Neuronal stem cell (in vitro differentiated cells): ENCODE data around the gene USP44. TPM values are rescaled to one million over a fixed set of nuclear protein-coding genes. Genes with fewer than 3 reads are reported as not detected.
A peak's percentile ranks its signal among the peaks of the same experiment; 100 is the strongest.

Experiments used
- DNase-seq: peaks from one replicate; pipeline ENCODE4 v3.0.0-alpha.2; 2013; ENCODE audit warnings: low spot score
- H2AFZ ChIP-seq: one replicate; pipeline ENCODE4 v1.6.1; 2013; ENCODE audit warnings: mild to moderate bottlenecking, low read length, inconsistent platforms
- H2AK5ac ChIP-seq: 2 replicates; pipeline ENCODE4 v1.6.1; 2013; ENCODE audit warnings: low read depth, mild to moderate bottlenecking, inconsistent platforms, low read length, moderate library complexity, mixed read lengths
- H2BK120ac ChIP-seq: 2 replicates; pipeline ENCODE4 v1.6.1; 2013; ENCODE audit warnings: low read depth, mild to moderate bottlenecking, inconsistent platforms, low read length, moderate library complexity, mixed read lengths
- H2BK12ac ChIP-seq: one replicate; pipeline ENCODE4 v1.6.1; 2013; ENCODE audit warnings: low read length, inconsistent platforms
- H2BK15ac ChIP-seq: 2 replicates; pipeline ENCODE4 v1.6.1; 2013; ENCODE audit warnings: mild to moderate bottlenecking, low read length, inconsistent platforms, mixed read lengths
- H2BK5ac ChIP-seq: one replicate; pipeline ENCODE4 v1.6.1; 2013; ENCODE audit warnings: inconsistent platforms, mild to moderate bottlenecking, low read length, moderate library complexity
- H3K14ac ChIP-seq: one replicate; pipeline ENCODE4 v1.6.1; 2013; ENCODE audit warnings: low read length, inconsistent platforms
- H3K18ac ChIP-seq: 2 replicates; pipeline ENCODE4 v1.6.1; 2013; ENCODE audit warnings: low read length, inconsistent platforms
- H3K23ac ChIP-seq: 2 replicates; pipeline ENCODE4 v1.6.1; 2013; ENCODE audit warnings: low read depth, mild to moderate bottlenecking, mixed read lengths, low read length, inconsistent platforms; ENCODE audit not compliant: poor library complexity
- H3K27ac ChIP-seq: replicated peaks from 3 replicates; pipeline ENCODE4 v1.5.1; 2013; ENCODE audit warnings: low read length, inconsistent platforms
- H3K27me3 ChIP-seq, 3 experiments: 2 replicates each; pipeline ENCODE4 v1.6.1; 2013; ENCODE audit warnings: low read length in 3 of 3, mild to moderate bottlenecking in 2 of 3, inconsistent platforms in 1 of 3, low read depth in 1 of 3, mixed read lengths in 1 of 3, moderate library complexity in 1 of 3; ENCODE audit not compliant: control insufficient read depth in 3 of 3, insufficient read depth in 3 of 3
- H3K36me3 ChIP-seq, 2 donors: replicated peaks in 1 of 2; 2 replicates each; pipeline ENCODE4 v1.6.1; 2013; ENCODE audit warnings: low read length in 2 of 2; ENCODE audit not compliant: control insufficient read depth in 2 of 2, insufficient read depth in 2 of 2
- H3K4ac ChIP-seq: 2 replicates; pipeline ENCODE4 v1.6.1; 2013; ENCODE audit warnings: inconsistent platforms, mild to moderate bottlenecking, low read length, moderate library complexity
- H3K4me1 ChIP-seq, 2 donors: 1 replicate in 1 of 2; 2 replicates in 1 of 2; pipeline ENCODE4 v1.6.1; 2013; ENCODE audit warnings: low read length in 2 of 2, low read depth in 1 of 2; ENCODE audit not compliant: control insufficient read depth in 2 of 2, insufficient read depth in 1 of 2
- H3K4me2 ChIP-seq: one replicate; pipeline ENCODE4 v1.6.1; 2013; ENCODE audit warnings: mild to moderate bottlenecking, low read length, inconsistent platforms; ENCODE audit not compliant: insufficient read depth, poor library complexity, severe bottlenecking
- H3K4me3 ChIP-seq, 2 donors: 2 replicates each; pipeline ENCODE4 v1.5.1; 2013; ENCODE audit warnings: low read length in 2 of 2, mild to moderate bottlenecking in 2 of 2, inconsistent platforms in 1 of 2, moderate library complexity in 1 of 2
- H3K79me1 ChIP-seq: one replicate; pipeline ENCODE4 v1.6.1; 2013; ENCODE audit warnings: low read depth, mild to moderate bottlenecking, inconsistent platforms, low read length, moderate library complexity
- H3K9ac ChIP-seq: one replicate; pipeline ENCODE4 v1.6.1; 2013; ENCODE audit warnings: mild to moderate bottlenecking, low read depth, low read length, inconsistent platforms; ENCODE audit not compliant: poor library complexity
- H3K9me3 ChIP-seq, 2 donors: replicated peaks in 1 of 2; 2 replicates each; pipeline versions ENCODE3 to v1.6.1; 2013; ENCODE audit warnings: low read length in 2 of 2, mild to moderate bottlenecking in 2 of 2, inconsistent platforms in 1 of 2, low read depth in 1 of 2, mixed read lengths in 1 of 2, moderate library complexity in 1 of 2; ENCODE audit not compliant: control insufficient read depth in 2 of 2, insufficient read depth in 1 of 2
- H4K8ac ChIP-seq: one replicate; pipeline ENCODE4 v1.6.1; 2013; ENCODE audit warnings: low read depth, mild to moderate bottlenecking, inconsistent platforms, low read length, moderate library complexity
- H4K91ac ChIP-seq: one replicate; pipeline ENCODE4 v1.6.1; 2013; ENCODE audit warnings: low read length, low read depth, mild to moderate bottlenecking, inconsistent platforms; ENCODE audit not compliant: poor library complexity
- WGBS, 2 donors: extraction: QIAGEN DNeasy Blood & Tissue Kit; methylation state at CpG; one replicate each; pipeline ENCODE4 v1.1.7; 2013; ENCODE audit warnings: missing lambda C conversion rate in 2 of 2, mixed read lengths in 1 of 2; ENCODE audit not compliant: insufficient read length in 2 of 2, insufficient replicate concordance in 1 of 2; ENCODE audit errors: extremely low coverage in 2 of 2; 5-methylcytosine and 5-hydroxymethylcytosine counted together
- polyA plus RNA-seq, 2 experiments: library from polyadenylated mRNA; stranded (reverse); fragments of 200-250 nt; gene quantifications; one replicate each; pipeline ENCODE4 v1.2.3, GENCODE V29; 2013

USP44 gene
- polyA plus RNA-seq (2013, experiment 1 of 2) = 74.0 TPM
- polyA plus RNA-seq (2013, experiment 2 of 2) = 77.3 TPM

GRCh38 chr12:95551305-95551704 lies at the start of gene USP44:
TSS of gene USP44 (minus strand) at chr12:95551476. CDS start at chr12:95534256, 17,220 bp downstream.
- Histone ChIP-seq H2AK5ac (no peak within 1 kb of the TSS), H3K23ac (no peak within 1 kb of the TSS), H2BK5ac (no peak within 1 kb of the TSS), H3K18ac (peak within 1 kb of the TSS; percentile 27), H3K79me1 (peaks cover 4% of the 10 kb centered on the region), H3K4me2 (peak within 1 kb of the TSS; percentile 34), H3K9ac (no peak within 1 kb of the TSS), H3K27ac (peak within 1 kb of the TSS; percentile 91), H3K36me3 (no peaks in the 10 kb centered on the region), H2AFZ (peak within 1 kb of the TSS; percentile 55), H3K14ac (no peak within 1 kb of the TSS), H3K27me3 (peaks cover 0 to 69% (median 0%) of the 10 kb centered on the region in 3 experiments), H2BK120ac (no peak within 1 kb of the TSS), H3K4me3 (peak within 1 kb of the TSS in 1 of 2 donors; percentile 71), H2BK15ac (no peak within 1 kb of the TSS), H3K9me3 (peaks cover 0 to 12% of the 10 kb centered on the region in 2 donors), H3K4ac (no peak within 1 kb of the TSS), H2BK12ac (no peak within 1 kb of the TSS), H3K4me1 (peaks cover 0 to 8% of the 10 kb centered on the region in 2 donors), H4K91ac (no peak within 1 kb of the TSS), H4K8ac (no peak within 1 kb of the TSS)
- no CpG with 5 or more reads among the region's 9 CpGs for WGBS, 2 donors
- no peak for DNase-seq

GRCh38 chr12:95600567-95600966 lies 49.3 kb upstream of the USP44 start:
- no peak overlapping the region for H3K14ac ChIP-seq
- H3K27me3 ChIP-seq = no peaks in the 10 kb centered on the region
- no peak overlapping the region for H2BK5ac ChIP-seq
- H3K79me1 ChIP-seq = no peaks in the 10 kb centered on the region
- no peak overlapping the region for H2BK12ac ChIP-seq
- no peak overlapping the region for H4K8ac ChIP-seq
- no peak overlapping the region for H3K18ac ChIP-seq
- peaks cover 0 to 3% of the 10 kb centered on the region in 2 donors for H3K4me1 ChIP-seq
- no peak overlapping the region for H3K27ac ChIP-seq
- H3K4me2 ChIP-seq = no peak overlapping the region
- H2AK5ac ChIP-seq = no peak overlapping the region
- no peak overlapping the region for H2BK15ac ChIP-seq
- H3K4me3 ChIP-seq = no peak overlapping the region
- H3K23ac ChIP-seq = no peak overlapping the region
- H3K4ac ChIP-seq = no peak overlapping the region
- DNase-seq = no peak
- H3K9me3 ChIP-seq = no peaks in the 10 kb centered on the region
- no peak overlapping the region for H4K91ac ChIP-seq
- no peak overlapping the region for H3K9ac ChIP-seq
- WGBS, 2 donors = no CpG with 5 or more reads among the region's 8 CpGs
- no peak overlapping the region for H2BK120ac ChIP-seq
- no peak overlapping the region for H2AFZ ChIP-seq
- no peaks in the 10 kb centered on the region for H3K36me3 ChIP-seq

- H3K79me1 ChIP-seq = no peaks in the 10 kb centered on the region
- no peak overlapping the region for H2AFZ ChIP-seq
- H3K14ac ChIP-seq = no peak overlapping the region
- WGBS, 2 donors = no CpG with 5 or more reads among the region's 5 CpGs
- no peak overlapping the region for H4K91ac ChIP-seq
- no peak overlapping the region for H2BK12ac ChIP-seq
- no peak overlapping the region for H4K8ac ChIP-seq
- no peak overlapping the region for H2BK15ac ChIP-seq
- no peak overlapping the region for H3K4me2 ChIP-seq
- H3K36me3 ChIP-seq = no peaks in the 10 kb centered on the region
- no peak overlapping the region for H3K23ac ChIP-seq
- H2BK120ac ChIP-seq = no peak overlapping the region
- no peak for DNase-seq
- no peaks in the 10 kb centered on the region for H3K27me3 ChIP-seq
- no peak overlapping the region for H2BK5ac ChIP-seq
- no peak overlapping the region for H3K18ac ChIP-seq
- H3K4me1 ChIP-seq = no peaks in the 10 kb centered on the region
- H3K9me3 ChIP-seq = no peaks in the 10 kb centered on the region
- H3K27ac ChIP-seq = no peak overlapping the region
- H2AK5ac ChIP-seq = no peak overlapping the region
- H3K9ac ChIP-seq = no peak overlapping the region
- H3K4ac ChIP-seq = no peak overlapping the region
- no peak overlapping the region for H3K4me3 ChIP-seq
Observed at GRCh38 chr12:95599880-95600279, 48.6 kb upstream of the USP44 start.

DNA sequence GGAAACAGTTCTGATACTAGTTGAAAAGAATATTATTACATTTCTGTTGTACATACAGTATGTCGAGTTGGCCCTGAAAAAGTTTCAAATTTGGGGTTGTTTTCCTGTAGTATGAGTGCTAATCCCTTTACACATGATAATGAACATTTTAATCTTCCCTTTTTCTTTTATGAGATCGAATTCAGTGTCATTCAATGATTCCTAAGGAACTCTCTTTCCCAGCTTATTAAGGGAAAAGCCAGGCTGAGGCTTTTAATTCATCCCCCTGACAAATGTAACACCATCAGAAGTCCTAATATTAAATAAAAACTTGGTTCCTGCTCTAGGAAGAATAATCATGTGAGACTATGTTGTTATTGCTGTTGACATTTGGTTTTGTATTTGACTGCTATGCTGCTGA lies 42.9 kb upstream of the USP44 start:
- no peak overlapping the region for H3K9ac ChIP-seq
- no peak overlapping the region for H3K4me3 ChIP-seq
- H3K23ac ChIP-seq = no peak overlapping the region
- no peaks in the 10 kb centered on the region for H3K9me3 ChIP-seq
- no peak overlapping the region for H4K91ac ChIP-seq
- no peak overlapping the region for H3K18ac ChIP-seq
- H2BK5ac ChIP-seq = no peak overlapping the region
- H3K14ac ChIP-seq = no peak overlapping the region
- no peak overlapping the region for H3K4me2 ChIP-seq
- H2AFZ ChIP-seq = no peak overlapping the region
- no peaks in the 10 kb centered on the region for H3K79me1 ChIP-seq
- H2BK15ac ChIP-seq = no peak overlapping the region
- no peak overlapping the region for H3K27ac ChIP-seq
- H3K4ac ChIP-seq = no peak overlapping the region
- no CpG with 5 or more reads among the region's 2 CpGs for WGBS, 2 donors
- no peaks in the 10 kb centered on the region for H3K36me3 ChIP-seq
- H2BK12ac ChIP-seq = no peak overlapping the region
- H2AK5ac ChIP-seq = no peak overlapping the region
- no peak overlapping the region for H4K8ac ChIP-seq
- no peak for DNase-seq
- no peaks in the 10 kb centered on the region for H3K4me1 ChIP-seq
- H3K27me3 ChIP-seq = peaks cover 0 to 5% (median 0%) of the 10 kb centered on the region in 3 experiments
- no peak overlapping the region for H2BK120ac ChIP-seq
